ENCODE measurements around the gene MAP3K20.

DNA sequence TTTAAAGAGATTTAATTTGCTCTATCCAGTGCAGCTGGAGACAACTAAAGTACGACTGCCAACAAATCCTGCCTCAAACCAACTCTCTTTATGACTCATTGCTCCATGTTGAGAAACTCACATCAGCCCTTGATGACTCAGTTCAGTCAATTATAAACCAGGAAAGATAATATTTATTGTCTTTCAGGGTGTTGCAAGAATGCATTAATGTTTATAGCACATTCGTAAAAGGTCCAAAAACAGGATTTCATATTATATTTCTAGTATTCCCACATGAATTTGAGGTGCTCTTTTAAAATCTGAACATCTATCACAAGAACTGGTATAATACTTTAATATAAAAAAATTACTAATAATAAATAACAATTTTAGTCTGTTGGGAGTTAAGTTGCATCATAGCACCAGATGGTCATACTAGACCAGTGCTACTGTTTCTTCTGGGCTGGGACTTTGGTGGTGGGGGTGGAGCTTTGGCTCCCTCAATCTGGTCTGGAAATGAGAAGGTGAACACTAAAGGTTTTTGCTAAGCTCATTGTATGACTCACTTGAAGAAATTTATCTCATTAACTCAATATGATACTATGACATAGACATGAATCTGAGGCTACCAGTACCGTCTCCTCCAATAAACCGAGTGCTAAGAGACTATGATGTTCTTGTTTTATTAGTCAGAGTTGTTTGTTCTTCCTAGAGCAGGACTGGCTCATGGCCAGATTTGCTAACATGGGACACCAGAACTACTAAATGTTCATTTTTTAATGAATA is 26.6 kb upstream of the MAP3K20 start:
- TF ChIP-seq POLR2AphosphoS5 (IDR thresholded peaks at IDR 0.05; ENCODE audit: low read depth, low read length) (peak; percentile 52; the same call in 1 of the 2 replicates), TAF1 (IDR thresholded peaks at IDR 0.05; ENCODE audit: borderline replicate concordance, insufficient read depth, low read length) (peak; percentile 50; the same call in 1 of the 2 replicates), SIN3A (IDR thresholded peaks at IDR 0.05; ENCODE audit: borderline replicate concordance, insufficient read depth, low read length) (0 out of 2 replicates have a peak, but pooled peaks have one; percentile 26), FOXP2 (optimal IDR thresholded peaks at IDR 0.05; ENCODE audit: borderline replicate concordance, extremely low read depth, extremely low read length, insufficient read depth) (no peak)
- TF ChIP-seq, protein P1, sequence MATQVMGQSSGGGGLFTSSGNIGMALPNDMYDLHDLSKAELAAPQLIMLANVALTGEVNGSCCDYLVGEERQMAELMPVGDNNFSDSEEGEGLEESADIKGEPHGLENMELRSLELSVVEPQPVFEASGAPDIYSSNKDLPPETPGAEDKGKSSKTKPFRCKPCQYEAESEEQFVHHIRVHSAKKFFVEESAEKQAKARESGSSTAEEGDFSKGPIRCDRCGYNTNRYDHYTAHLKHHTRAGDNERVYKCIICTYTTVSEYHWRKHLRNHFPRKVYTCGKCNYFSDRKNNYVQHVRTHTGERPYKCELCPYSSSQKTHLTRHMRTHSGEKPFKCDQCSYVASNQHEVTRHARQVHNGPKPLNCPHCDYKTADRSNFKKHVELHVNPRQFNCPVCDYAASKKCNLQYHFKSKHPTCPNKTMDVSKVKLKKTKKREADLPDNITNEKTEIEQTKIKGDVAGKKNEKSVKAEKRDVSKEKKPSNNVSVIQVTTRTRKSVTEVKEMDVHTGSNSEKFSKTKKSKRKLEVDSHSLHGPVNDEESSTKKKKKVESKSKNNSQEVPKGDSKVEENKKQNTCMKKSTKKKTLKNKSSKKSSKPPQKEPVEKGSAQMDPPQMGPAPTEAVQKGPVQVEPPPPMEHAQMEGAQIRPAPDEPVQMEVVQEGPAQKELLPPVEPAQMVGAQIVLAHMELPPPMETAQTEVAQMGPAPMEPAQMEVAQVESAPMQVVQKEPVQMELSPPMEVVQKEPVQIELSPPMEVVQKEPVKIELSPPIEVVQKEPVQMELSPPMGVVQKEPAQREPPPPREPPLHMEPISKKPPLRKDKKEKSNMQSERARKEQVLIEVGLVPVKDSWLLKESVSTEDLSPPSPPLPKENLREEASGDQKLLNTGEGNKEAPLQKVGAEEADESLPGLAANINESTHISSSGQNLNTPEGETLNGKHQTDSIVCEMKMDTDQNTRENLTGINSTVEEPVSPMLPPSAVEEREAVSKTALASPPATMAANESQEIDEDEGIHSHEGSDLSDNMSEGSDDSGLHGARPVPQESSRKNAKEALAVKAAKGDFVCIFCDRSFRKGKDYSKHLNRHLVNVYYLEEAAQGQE (IDR thresholded peaks at IDR 0.05; ENCODE audit: insufficient read depth in 1 of 2, low read depth in 2 of 2, low read length in 2 of 2) = 0 out of 4 replicates have a peak, but pooled peaks of 1 of the 2 experiments have one; percentile 40

Data from PFSK-1 (cell line).